ENCODE measurements around the gene OSGEP. TPM values are rescaled to one million over a fixed set of nuclear protein-coding genes. Genes with fewer than 3 reads are reported as not detected.

The OSGEP gene
- total and polyA plus RNA-seq, 2 of the 13 experiments (the other 11 are each of a cell fraction or from before 2014, with no cell fraction given) = 39.7 to 41.1 TPM

GRCh38 chr14:20469890-20470602, 15.4 kb upstream of the OSGEP start (continued):
- TF ChIP-seq MLXIP (CRISPR knock-in tag; IDR thresholded peaks at IDR 0.05; ENCODE audit: borderline replicate concordance) = no peak
- TF ChIP-seq BRD4 (CRISPR knock-in tag; IDR thresholded peaks at IDR 0.05) = no peak
- TF ChIP-seq ZNF484 (CRISPR knock-in tag; IDR thresholded peaks at IDR 0.05; ENCODE audit: borderline replicate concordance, low read depth) = no peak
- 0 out of 2 replicates have a peak, but pooled peaks have one; percentile 29 for TF ChIP-seq CCDC6 (CRISPR knock-in tag; IDR thresholded peaks at IDR 0.05)
- TF ChIP-seq ZNF224 (CRISPR knock-in tag; IDR thresholded peaks at IDR 0.05) = no peak
- TF ChIP-seq NCOA5 (CRISPR knock-in tag; IDR thresholded peaks at IDR 0.05) = no peak
- TF ChIP-seq, protein P1, sequence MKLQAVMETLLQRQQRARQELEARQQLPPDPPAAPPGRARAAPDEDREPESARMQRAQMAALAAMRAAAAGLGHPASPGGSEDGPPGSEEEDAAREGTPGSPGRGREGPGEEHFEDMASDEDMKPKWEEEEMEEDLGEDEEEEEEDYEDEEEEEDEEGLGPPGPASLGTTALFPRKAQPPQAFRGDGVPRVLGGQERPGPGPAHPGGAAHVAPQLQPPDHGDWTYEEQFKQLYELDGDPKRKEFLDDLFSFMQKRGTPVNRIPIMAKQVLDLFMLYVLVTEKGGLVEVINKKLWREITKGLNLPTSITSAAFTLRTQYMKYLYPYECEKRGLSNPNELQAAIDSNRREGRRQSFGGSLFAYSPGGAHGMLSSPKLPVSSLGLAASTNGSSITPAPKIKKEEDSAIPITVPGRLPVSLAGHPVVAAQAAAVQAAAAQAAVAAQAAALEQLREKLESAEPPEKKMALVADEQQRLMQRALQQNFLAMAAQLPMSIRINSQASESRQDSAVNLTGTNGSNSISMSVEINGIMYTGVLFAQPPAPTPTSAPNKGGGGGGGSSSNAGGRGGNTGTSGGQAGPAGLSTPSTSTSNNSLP (IDR thresholded peaks at IDR 0.05; ENCODE audit: low read depth, low read length) = no peak
- TF ChIP-seq ATF5 (CRISPR knock-in tag; IDR thresholded peaks at IDR 0.05; ENCODE audit: low read depth) = peak; percentile 90
- no peak for TF ChIP-seq ZNF333 (CRISPR knock-in tag; IDR thresholded peaks at IDR 0.05; ENCODE audit: borderline replicate concordance)
- TF ChIP-seq, protein P2, sequence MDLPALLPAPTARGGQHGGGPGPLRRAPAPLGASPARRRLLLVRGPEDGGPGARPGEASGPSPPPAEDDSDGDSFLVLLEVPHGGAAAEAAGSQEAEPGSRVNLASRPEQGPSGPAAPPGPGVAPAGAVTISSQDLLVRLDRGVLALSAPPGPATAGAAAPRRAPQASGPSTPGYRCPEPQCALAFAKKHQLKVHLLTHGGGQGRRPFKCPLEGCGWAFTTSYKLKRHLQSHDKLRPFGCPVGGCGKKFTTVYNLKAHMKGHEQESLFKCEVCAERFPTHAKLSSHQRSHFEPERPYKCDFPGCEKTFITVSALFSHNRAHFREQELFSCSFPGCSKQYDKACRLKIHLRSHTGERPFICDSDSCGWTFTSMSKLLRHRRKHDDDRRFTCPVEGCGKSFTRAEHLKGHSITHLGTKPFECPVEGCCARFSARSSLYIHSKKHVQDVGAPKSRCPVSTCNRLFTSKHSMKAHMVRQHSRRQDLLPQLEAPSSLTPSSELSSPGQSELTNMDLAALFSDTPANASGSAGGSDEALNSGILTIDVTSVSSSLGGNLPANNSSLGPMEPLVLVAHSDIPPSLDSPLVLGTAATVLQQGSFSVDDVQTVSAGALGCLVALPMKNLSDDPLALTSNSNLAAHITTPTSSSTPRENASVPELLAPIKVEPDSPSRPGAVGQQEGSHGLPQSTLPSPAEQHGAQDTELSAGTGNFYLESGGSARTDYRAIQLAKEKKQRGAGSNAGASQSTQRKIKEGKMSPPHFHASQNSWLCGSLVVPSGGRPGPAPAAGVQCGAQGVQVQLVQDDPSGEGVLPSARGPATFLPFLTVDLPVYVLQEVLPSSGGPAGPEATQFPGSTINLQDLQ (CRISPR knock-in tag; IDR thresholded peaks at IDR 0.05) = 0 out of 2 replicates have a peak, but pooled peaks have one; percentile 27
- 0 out of 2 replicates have a peak, but pooled peaks have one; percentile 24 for TF ChIP-seq ZNF746 (CRISPR knock-in tag; IDR thresholded peaks at IDR 0.05)
- peak; percentile 96 for TF ChIP-seq BCL6 (CRISPR knock-in tag; IDR thresholded peaks at IDR 0.05)
- TF ChIP-seq, protein P3, sequence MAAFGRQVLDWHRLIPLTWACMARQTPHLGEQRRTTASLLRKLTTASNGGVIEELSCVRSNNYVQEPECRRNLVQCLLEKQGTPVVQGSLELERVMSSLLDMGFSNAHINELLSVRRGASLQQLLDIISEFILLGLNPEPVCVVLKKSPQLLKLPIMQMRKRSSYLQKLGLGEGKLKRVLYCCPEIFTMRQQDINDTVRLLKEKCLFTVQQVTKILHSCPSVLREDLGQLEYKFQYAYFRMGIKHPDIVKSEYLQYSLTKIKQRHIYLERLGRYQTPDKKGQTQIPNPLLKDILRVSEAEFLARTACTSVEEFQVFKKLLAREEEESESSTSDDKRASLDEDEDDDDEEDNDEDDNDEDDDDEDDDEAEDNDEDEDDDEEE (CRISPR knock-in tag; IDR thresholded peaks at IDR 0.05) = peak; percentile 94; the same call in 1 of the 2 replicates
- TF ChIP-seq ZNF567 (CRISPR knock-in tag; IDR thresholded peaks at IDR 0.05; ENCODE audit: borderline replicate concordance) = no peak; the same call in 1 of the 2 replicates
- TF ChIP-seq, protein P4, sequence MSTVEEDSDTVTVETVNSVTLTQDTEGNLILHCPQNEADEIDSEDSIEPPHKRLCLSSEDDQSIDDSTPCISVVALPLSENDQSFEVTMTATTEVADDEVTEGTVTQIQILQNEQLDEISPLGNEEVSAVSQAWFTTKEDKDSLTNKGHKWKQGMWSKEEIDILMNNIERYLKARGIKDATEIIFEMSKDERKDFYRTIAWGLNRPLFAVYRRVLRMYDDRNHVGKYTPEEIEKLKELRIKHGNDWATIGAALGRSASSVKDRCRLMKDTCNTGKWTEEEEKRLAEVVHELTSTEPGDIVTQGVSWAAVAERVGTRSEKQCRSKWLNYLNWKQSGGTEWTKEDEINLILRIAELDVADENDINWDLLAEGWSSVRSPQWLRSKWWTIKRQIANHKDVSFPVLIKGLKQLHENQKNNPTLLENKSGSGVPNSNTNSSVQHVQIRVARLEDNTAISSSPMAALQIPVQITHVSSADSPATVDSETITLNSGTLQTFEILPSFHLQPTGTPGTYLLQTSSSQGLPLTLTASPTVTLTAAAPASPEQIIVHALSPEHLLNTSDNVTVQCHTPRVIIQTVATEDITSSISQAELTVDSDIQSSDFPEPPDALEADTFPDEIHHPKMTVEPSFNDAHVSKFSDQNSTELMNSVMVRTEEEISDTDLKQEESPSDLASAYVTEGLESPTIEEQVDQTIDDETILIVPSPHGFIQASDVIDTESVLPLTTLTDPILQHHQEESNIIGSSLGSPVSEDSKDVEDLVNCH (CRISPR knock-in tag; IDR thresholded peaks at IDR 0.05) = no peak
- no peak for TF ChIP-seq ZC3H4 (CRISPR knock-in tag; IDR thresholded peaks at IDR 0.05; ENCODE audit: borderline replicate concordance)
